ENCODE measurements around the gene CFAP210.
"Not testable (repeated sequence)": the region's sequence is repeated elsewhere in the genome, so short reads cannot be mapped to it uniquely, and the experiment has no call there.

CFAP210 gene

DNA sequence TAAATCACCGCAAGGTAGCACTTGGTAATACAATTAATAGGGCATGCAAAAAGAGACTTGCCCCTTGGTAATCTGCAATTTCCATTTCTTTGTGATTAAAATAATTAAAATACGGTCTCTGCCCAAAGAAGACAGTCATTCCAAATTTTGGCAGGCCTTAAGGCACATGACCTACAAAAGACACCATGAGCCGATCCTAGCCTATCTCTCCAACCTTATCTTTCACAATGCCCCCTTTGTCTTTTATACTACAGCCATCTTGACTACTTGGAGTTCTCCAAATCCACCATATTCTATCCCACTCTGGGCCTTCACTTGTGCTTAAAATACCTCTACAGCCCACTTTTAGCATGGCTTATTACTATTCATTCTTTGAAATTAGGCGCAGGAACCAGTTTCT, 23.3 kb downstream of the CFAP210 start:
- no peak for DNase-seq

DNA sequence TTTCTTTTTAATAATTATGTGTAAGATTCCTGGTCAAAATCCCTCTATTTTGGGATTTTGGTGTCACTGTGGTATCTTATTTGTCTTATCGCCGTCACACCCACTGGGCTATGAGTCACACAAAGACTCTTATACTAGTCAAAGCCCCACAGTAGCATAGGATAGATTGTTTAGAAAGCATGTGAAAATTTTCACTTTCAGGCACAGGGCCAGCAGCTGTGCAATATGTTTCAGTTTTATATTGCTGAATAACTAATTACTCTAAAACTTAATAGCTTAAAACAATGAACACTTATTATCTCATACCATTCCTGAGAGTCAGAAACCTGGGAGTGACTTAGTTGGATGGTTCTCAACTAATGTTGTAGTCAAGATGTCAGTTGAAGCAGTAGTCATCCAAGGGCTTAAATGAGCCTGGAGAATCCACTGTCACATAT, 24.0 kb downstream of the CFAP210 start:
- DNase-seq: no peak

- DNase-seq: no peak
Observed at GRCh38 chr2:169667583-169667982, 26.6 kb downstream of the CFAP210 start.

GRCh38 chr2:169664978-169665930, 29.0 kb downstream of the CFAP210 start:
- DNase-seq: no peak

DNA sequence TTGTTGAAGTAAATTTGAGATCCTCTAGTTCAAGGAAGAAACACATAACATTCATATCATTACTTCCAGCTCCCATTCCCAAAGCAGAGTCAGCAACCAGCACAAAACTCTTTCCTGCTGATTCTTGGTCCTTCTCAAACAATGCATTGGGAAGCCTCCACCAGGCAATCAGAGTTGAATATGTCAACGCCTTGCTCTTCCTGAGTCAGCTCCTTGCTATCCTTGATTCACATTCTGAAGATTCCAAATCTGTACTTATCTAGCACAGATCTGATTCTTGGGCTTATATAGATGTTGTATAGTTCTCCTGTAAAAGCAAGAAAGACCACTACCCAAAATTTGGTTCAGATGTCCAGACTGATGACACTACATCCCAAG, 29.6 kb downstream of the CFAP210 start:
- DNase-seq: no peak

- no peak for DNase-seq
Observed at GRCh38 chr2:169663247-169663646, 31.0 kb downstream of the CFAP210 start.

DNA sequence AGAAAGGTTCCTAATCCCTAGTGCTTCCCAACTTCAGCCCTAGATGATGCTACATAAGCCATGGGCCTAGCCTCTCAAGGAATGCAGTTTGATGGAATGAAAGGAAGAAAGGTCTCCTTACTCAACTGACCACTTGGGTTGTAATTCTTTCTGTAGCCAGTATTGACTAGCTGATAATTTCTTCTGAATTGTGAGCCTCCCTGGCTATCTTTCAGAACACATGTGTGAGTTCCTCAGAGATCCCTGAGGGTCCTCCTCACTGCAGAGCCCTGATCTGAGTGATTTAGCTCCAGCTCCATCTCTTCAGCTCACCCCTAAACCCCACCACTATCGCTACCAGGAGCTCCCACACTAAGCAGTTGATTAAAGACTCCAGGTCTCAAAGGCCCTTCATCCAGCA, 31.5 kb downstream of the CFAP210 start:
- DNase-seq: no peak

GRCh38 chr2:169661265-169661664, 32.9 kb downstream of the CFAP210 start:
- DNase-seq: no peak

DNA sequence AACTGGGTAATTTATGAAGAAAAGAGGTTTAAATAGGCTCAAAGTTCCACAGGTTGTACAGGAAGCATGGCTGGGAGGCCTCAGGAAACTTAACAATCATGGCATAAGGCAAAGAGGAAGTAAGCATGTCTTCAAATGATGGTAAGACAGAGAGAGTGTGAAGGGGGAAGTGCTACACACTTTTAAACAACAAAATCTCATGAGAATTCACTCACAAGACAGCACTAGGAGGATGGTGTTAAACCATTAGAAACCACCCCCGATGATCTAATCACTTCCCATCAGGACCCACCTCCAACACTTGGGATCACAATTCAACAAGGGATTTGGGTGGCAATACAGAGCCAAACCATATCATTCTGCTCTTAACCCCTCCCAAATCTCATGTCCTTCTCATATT, 34.9 kb downstream of the CFAP210 start:
- no peak for DNase-seq

DNA sequence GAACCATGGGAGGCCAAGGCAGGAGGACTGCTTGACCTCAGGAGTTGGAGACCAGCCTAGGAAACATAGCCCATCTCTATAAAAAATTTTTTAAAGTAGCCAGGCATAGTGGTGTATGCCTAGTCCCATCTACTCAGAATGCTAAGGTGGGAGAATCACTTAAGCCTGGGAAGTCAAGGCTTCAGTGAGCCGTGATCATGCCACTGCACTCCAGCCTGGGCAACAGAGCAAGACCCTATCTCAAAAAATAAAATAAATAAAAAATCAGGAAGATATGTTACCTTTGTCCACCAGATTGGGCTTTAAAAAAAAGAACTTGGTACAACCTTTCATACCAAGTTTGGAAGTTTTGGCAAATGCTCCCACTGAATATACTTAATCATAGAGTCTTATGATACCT, 35.3 kb downstream of the CFAP210 start:
- DNase-seq: no peak

DNA sequence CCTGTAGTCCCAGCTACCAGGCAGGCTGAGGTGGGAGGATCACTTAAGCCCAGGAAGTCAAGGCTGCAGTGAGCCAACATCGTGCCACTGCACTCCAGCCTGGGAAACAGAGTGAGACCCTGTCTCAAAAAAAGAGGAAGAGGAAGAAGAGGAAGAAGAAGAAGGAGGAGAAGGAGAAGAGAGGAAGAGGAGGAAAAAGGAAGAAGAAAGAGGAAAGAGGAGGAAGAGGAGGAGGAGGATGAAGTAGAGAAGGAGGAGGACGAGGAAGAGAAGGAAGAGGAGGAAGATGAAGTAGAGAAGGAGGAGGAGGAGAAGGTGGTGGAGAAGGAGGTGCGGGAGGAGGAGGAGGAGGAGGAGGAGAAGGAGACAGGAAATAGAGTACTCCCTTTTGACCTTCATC, 38.0 kb downstream of the CFAP210 start:
- DNase-seq: no peak

DNA sequence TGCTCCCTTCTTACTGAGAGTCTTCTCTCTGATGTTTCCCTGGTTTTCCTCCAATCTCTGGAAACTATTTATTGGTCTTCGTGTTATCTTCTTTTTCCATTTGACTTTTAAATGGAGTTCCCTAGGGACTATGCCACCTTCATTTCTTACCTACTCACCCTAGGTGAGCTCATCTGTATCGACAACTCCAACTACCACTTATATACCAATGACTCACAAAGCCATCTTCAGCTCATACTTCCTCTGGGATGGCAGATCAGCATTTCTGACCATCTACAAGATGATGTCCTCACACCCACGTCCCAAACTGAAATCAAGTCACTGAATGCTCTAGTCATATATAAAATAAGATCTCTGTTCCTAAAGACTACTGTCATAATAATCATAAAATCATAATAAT, 40.6 kb downstream of the CFAP210 start:
- DNase-seq: no peak

DNA sequence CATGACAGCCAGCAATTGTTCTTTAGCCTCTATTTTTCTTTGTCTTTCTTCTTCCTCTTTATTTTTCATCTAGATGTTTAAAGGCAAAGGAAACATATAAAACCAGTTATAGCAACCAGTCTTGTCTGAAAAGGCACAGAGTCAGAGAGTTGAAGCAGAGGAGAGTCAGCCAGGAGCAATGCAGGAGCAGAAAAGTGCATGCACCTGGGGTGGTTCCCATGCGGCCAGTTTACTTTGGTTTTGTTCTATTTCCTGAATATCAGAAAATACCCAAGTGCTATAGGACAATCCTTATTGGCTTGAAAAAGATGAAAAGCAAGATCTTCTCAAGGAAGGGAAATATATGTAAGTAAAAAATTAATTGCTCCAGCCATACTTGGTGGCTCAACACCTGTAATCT, 44.9 kb downstream of the CFAP210 start:
- no peak for DNase-seq

- DNase-seq: no peak
Observed at GRCh38 chr2:169647496-169647895, 46.7 kb downstream of the CFAP210 start.

GRCh38 chr2:169644173-169644572, 50.0 kb downstream of the CFAP210 start:
- DNase-seq: no peak

GRCh38 chr2:169641464-169641863, 52.7 kb downstream of the CFAP210 start:
- no peak for DNase-seq

GRCh38 chr2:169640104-169640503, 54.1 kb downstream of the CFAP210 start:
- DNase-seq: no peak

GRCh38 chr2:169637620-169638019, 56.6 kb downstream of the CFAP210 start:
- DNase-seq: no peak

DNA sequence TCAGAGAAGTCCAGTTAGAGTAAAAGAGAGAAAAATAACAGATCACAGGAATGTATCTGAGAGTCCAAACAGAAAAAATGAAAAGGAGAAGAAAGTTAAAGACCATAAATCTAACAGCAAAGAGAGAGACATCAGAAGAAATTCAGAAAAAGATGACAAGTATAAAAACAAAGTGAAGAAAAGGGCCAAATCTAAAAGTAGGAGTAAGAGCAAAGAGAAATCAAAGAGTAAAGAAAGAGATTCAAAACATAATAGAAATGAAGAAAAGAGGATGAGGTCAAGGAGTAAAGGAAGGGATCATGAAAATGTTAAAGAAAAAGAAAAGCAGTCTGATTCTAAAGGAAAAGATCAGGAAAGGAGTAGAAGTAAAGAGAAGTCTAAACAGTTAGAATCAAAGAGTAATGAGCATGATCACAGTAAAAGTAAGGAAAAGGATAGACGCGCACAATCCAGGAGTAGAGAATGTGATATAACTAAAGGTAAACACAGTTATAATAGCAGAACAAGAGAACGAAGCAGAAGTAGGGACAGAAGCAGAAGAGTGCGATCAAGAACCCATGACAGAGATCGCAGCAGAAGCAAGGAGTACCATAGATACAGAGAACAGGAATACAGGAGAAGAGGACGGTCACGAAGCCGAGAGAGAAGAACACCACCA, 57.6 kb downstream of the CFAP210 start:
- DNase-seq: no peak

DNA sequence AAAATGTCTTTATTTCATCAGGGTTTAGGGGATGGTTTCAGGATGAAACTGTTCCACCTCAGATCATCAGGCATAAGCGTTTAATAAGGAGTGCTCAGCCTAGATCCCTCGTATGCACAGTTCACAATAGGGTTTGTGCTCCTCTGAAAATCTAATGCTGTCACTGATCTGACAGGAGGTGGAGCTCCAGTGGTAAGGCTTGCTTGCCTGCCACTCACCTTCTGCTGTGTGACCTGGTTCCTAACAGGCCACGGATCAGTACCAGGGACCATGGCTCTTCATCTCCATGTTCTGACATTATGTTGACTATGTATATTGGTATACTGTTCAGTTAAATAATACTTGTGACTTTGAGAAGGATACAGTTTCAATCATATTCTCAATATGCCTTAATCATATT, 68.4 kb downstream of the CFAP210 start:
- DNase-seq: no peak

DNA sequence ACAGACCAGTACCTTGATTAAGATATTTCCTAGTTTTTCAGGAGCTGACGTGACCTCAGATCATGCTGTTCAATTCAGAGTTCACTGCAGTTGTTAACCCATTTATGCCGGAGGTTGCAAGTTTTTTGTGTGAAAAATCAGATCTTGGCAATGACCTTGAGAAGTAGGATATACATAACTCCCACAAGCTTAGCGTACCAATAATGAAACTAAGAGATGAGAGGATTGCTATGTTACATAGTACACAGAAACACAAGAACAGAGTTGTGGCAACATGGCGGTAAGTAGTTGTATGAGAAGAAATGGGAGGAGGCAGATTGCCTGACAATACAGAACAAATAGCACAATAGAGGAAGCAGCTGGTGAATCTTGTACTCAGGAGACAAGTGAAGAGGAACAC, 71.0 kb downstream of the CFAP210 start:
- DNase-seq: no peak

- no peak for DNase-seq
Observed at GRCh38 chr2:169620509-169620908, 73.7 kb downstream of the CFAP210 start.

- DNase-seq: no peak
Observed at GRCh38 chr2:169619946-169620345, 74.3 kb downstream of the CFAP210 start.

DNA sequence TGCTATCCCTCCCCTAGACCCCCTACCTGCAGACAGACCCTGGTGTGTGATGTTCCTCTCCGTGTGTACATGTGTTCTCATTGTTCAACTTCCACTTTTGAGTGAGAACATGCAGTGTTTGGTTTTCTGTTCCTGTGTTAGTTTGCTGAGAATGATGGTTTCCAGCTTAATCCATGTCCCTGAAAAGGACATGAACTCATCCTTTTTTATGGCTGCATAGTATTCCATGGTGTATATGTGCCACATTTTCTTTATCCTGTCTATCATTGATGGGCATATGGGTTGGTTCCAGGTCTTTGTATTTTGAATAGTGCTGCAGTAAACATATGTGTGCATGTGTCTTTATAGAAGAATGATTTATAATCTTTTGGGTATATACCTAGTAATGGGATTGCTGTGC, 78.2 kb downstream of the CFAP210 start:
- DNase-seq: not testable (repeated sequence)
